ENCODE measurements around the gene LDHD. TPM values are rescaled to one million over a fixed set of nuclear protein-coding genes. Genes with fewer than 3 reads are reported as not detected.
A peak's percentile ranks its signal among the peaks of the same experiment; 100 is the strongest.

Gene LDHD
- total RNA-seq, 4 donors from 2014 or later = 2.5 to 37.0 (median 22.4) TPM

DNA sequence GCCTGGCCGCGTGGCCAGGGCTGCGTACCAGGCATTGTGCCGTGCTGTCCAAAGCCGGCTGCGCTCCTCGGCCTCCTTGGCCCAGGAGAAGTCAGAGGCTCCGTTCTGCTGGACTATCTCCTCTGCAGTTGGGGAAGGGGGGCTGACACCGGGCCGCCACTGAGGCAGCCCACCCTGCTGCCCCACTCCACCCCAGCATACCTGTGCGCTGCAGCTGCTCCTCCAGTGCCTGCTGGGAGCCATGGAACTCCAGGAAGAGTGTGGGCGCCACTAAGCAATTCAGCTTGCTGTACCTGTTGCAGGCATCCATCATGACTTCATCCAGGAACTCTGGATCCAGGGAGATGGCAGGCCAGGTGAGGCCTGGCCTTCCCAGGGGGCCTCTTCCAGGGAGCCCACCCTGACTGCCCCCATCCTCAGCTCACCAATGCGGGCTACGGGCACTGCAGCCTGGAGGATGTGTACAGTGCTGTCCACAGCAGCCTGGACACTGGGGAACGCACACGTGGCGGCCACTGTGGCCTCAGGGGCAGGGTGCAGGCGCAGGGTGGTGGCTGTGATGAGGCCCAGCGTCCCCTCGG lies 2.9 kb downstream of the LDHD start:
- Histone ChIP-seq H3K27ac (no peak overlapping the region), H3K4me3 (no peak overlapping the region), H3K36me3 (no peaks in the 10 kb centered on the region), H3K27me3 (no peaks in the 10 kb centered on the region), H3K9me3 (no peaks in the 10 kb centered on the region), H3K4me1 (peaks cover 9 to 45% (median 14%) of the 10 kb centered on the region in 4 donors)
- no peak for TF ChIP-seq POLR2A (IDR thresholded peaks at IDR 0.05)
- TF ChIP-seq, protein P1, sequence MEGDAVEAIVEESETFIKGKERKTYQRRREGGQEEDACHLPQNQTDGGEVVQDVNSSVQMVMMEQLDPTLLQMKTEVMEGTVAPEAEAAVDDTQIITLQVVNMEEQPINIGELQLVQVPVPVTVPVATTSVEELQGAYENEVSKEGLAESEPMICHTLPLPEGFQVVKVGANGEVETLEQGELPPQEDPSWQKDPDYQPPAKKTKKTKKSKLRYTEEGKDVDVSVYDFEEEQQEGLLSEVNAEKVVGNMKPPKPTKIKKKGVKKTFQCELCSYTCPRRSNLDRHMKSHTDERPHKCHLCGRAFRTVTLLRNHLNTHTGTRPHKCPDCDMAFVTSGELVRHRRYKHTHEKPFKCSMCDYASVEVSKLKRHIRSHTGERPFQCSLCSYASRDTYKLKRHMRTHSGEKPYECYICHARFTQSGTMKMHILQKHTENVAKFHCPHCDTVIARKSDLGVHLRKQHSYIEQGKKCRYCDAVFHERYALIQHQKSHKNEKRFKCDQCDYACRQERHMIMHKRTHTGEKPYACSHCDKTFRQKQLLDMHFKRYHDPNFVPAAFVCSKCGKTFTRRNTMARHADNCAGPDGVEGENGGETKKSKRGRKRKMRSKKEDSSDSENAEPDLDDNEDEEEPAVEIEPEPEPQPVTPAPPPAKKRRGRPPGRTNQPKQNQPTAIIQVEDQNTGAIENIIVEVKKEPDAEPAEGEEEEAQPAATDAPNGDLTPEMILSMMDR (IDR thresholded peaks at IDR 0.05) = no peak
- DNase-seq = no peak

DNA sequence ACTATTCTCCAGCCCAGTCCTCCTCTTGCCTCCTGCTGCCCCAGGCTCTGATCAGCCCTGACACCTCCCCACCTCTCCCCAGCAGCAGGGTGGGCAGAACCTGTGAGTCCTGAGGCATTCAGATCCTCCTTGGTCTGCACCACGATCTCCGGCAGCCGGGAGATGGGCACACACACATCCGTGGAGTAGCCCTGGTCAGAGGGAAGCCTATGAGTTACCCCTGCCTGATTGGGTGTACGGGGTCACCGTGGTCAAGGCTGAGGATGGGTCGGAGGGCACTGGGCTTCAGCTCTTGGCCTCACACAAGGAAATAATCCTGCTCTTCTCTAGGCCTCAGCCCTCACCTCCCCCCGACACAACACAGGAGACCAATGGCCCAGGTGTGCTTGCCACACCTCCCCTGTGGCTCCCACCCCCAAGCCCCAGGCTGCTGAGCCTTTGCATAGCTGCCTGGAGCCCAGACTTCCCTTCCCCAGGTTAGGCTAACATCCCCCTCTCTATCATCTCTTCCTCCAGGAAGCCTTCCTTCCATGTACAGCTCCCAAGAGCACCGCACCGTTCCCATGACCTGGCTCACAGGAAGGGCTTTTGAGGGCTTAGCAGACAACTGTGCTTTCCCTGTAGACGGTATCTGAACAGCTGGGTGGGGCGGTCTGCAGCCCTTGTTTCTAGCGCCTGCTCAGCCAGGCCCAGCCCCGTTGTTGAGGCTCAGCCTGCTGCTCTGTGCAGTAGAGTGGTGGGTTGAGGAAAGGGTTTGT lies 3.7 kb downstream of the LDHD start:
- no peak for DNase-seq
- no peak overlapping the region for H3K27ac ChIP-seq
- H3K27me3 ChIP-seq = no peaks in the 10 kb centered on the region
- peaks cover 9 to 47% (median 15%) of the 10 kb centered on the region in 4 donors for H3K4me1 ChIP-seq
- H3K36me3 ChIP-seq = no peaks in the 10 kb centered on the region
- H3K4me3 ChIP-seq = no peak overlapping the region
- TF ChIP-seq, protein P1 (IDR thresholded peaks at IDR 0.05) = no peak
- no peak for TF ChIP-seq POLR2A (IDR thresholded peaks at IDR 0.05)
- no peaks in the 10 kb centered on the region for H3K9me3 ChIP-seq

DNA sequence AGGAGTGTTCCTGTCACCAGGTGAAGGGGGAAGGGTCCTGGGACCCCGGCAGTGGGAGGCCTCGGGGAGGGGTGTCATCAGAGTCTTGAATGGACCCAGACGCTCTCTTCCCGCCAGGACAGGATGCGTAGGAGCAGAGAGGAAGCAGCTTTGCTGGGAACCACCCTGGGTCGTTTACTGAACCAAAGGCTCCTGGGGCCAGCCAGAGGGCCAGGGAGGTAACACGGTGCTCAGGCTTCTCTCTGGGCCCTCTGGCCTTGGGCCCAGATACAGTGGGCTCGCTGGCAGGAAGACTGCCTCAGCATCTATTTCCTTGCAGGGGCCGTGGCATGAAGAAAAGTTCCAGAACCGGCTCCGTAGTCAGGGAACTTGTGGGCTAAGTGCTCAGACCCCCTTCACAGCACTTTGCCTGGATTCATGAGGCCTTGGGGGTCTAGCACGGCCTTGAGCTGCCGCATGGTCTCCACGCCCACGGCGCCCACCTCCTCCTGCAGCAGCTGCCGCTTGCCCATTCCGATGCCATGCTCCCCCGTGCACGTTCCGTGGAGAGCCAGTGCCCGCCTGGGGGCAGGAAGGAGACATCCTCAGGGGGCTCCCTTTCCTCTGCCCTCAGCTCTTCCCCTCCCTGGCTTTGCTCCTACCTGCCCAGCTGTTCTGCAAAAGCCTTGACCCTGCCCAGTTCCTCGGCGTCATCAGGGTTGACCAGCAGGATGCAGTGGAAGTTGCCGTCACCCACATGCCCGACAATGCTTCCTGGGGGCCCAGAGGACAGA lies 4.4 kb downstream of the LDHD start:
- no peak for TF ChIP-seq POLR2A (IDR thresholded peaks at IDR 0.05)
- TF ChIP-seq, protein P1 (IDR thresholded peaks at IDR 0.05) = no peak
- Histone ChIP-seq H3K27ac (peak overlapping the region in 1 of 4 donors; percentile 70), H3K4me1 (peaks cover 9 to 47% (median 15%) of the 10 kb centered on the region in 4 donors), H3K27me3 (no peaks in the 10 kb centered on the region), H3K9me3 (no peaks in the 10 kb centered on the region), H3K4me3 (no peak overlapping the region), H3K36me3 (no peaks in the 10 kb centered on the region)
- no peak for DNase-seq

DNA sequence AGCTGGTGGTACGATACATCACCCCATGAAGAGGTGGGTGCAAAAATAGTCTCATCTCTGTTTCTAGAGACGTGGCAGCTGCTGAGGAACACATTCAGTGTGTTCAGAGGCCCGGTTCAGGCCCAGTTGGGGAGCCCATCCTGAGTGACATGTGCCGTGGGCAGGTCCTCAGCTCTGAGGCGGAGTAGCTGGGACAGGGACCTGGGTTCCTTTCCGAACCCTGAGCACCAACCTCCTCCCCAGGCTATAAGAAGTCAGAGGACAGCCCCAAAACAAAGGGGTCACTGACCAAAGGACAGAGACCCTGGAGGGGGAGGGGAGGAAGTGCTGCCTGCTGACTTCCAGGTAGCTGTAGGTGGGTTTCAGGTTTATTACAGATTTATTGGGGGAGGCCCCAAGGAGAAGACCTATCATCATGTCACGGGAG lies 5.1 kb downstream of the LDHD start:
- Histone ChIP-seq H3K9me3 (no peaks in the 10 kb centered on the region), H3K27ac (peak overlapping the region; percentile 8 to 80 (median 62)), H3K4me1 (peaks cover 9 to 51% (median 15%) of the 10 kb centered on the region in 4 donors), H3K4me3 (no peak overlapping the region), H3K36me3 (no peaks in the 10 kb centered on the region), H3K27me3 (no peaks in the 10 kb centered on the region)
- TF ChIP-seq, protein P1 (IDR thresholded peaks at IDR 0.05) = no peak
- no peak for TF ChIP-seq POLR2A (IDR thresholded peaks at IDR 0.05)
- no peak for DNase-seq

DNA sequence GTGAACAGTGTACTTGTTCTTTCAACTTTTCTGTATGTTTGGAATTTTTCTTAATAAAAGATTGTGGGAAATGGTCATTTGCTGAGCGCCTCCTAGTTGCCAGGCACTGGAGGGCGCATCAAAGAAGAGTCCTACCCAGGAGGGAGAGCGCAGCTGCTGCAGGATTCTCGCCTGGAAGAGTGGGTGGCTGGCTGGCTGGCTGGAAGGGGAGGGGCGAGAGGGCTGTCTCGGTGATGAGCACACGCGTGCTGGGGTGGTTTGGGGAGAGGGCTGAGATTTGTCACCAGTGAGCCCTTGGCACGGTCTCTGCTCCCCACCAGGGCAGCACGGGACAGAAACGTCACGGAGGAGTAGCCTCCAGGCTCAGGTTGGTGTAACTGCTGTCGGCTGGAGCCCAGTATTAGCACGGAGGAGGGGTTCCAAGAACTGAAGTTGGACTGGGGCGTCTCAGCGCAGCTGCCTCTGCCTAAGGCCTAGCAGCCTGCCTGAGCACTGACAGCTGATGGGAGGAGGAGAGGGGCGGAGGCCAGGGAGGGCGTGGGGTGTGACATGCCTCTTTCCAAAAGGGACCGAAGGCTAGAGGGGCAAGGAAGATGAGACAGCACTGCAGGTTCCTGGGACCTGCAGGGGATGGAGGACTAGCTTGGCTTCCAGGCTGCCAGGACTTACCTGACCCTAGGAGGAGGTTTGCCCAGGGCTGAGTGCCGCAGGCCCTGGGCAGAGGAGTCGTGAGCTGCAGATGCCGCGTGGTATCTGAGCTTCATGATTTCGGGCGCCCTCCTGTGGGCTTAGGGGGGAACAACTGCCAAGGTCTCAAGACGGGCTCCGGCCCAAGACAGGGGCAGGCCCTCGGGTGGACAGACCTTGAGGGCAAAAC lies 5.7 kb downstream of the LDHD start:
- DNase-seq = peak; percentile 84 to 95 (median 91)
- no peak for TF ChIP-seq POLR2A (IDR thresholded peaks at IDR 0.05)
- TF ChIP-seq, protein P1 (IDR thresholded peaks at IDR 0.05) = peak; percentile 72 to 96 (median 91)
- Histone ChIP-seq H3K4me1 (peaks cover 9 to 51% (median 15%) of the 10 kb centered on the region in 4 donors), H3K27me3 (no peaks in the 10 kb centered on the region), H3K9me3 (no peaks in the 10 kb centered on the region), H3K36me3 (no peaks in the 10 kb centered on the region), H3K27ac (peak overlapping the region; percentile 8 to 80 (median 62)), H3K4me3 (no peak overlapping the region)

Measured in Peyer's patch (tissue), 4 donors.